Adrenal gland (tissue), 5 donors: ENCODE data around the gene WDR86.

Source experiments
- CTCF ChIP-seq, 6 experiments: fragments of 450-650 bp in 4 of 6; fragments of 200-600 bp in 2 of 6; sonication (generic) in 1 of 6; IDR thresholded peaks; 1 replicate in 5 of 6; 2 replicates in 1 of 6; pipeline versions ENCODE4 v1.5.1 to v1.8.0; 2016 to 2021; ENCODE audit warnings: antibody characterized with exemption in 6 of 6, mild to moderate bottlenecking in 2 of 6, moderate library complexity in 1 of 6
- POLR2A ChIP-seq, 2 donors: fragments of 450-650 bp; IDR thresholded peaks; one replicate each; pipeline ENCODE4 v1.6.1; 2017; ENCODE audit warnings: antibody characterized with exemption in 2 of 2, mild to moderate bottlenecking in 2 of 2, moderate library complexity in 1 of 2
- donor health status: DM: no; HTN: no; CAD: no.

DNA sequence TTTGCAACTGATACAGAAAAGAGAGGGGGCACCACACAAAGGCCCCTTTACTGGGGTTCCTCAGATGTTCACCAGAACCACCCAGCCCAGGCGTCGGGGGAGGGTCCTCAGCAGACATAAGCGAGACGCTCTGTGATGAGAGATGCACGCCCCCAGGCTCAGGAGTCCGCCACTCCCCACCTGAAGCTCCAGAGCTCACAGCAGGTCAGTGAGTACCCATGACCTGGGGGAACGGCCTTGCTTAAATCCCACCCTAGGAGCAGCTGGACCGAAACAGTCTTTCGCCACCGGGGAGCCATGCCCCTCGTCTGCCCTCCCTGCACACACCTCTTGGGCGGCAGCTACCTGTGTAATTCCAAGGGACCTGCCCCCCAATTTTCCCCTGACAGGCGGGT, 27.3 kb upstream of the WDR86 start:
- TF ChIP-seq CTCF (IDR thresholded peaks at IDR 0.05) = no peak
- TF ChIP-seq POLR2A (IDR thresholded peaks at IDR 0.05) = no peak
